Measurements from ENCODE around the gene SRF.

DNA sequence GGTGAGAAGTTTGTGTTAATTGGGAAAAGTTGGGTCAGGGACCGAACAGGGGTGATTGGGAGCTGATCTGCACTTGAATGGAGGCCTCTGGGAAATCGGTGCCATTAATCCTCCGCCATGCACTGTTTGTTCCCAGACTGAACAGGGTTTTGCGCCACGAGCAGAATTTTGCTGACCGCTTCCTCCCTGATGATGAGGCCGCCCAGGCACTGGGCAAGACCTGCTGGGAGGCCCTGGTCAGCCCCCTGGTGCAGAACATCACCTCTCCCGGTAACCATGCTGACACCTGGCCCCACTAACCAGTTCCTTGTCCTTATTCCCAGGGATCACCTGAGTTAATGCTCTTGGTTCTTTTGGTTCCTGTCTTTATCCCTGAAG is 32.6 kb downstream of the SRF start:
- TF ChIP-seq, protein P1, sequence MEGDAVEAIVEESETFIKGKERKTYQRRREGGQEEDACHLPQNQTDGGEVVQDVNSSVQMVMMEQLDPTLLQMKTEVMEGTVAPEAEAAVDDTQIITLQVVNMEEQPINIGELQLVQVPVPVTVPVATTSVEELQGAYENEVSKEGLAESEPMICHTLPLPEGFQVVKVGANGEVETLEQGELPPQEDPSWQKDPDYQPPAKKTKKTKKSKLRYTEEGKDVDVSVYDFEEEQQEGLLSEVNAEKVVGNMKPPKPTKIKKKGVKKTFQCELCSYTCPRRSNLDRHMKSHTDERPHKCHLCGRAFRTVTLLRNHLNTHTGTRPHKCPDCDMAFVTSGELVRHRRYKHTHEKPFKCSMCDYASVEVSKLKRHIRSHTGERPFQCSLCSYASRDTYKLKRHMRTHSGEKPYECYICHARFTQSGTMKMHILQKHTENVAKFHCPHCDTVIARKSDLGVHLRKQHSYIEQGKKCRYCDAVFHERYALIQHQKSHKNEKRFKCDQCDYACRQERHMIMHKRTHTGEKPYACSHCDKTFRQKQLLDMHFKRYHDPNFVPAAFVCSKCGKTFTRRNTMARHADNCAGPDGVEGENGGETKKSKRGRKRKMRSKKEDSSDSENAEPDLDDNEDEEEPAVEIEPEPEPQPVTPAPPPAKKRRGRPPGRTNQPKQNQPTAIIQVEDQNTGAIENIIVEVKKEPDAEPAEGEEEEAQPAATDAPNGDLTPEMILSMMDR (IDR thresholded peaks at IDR 0.05): no peak
- TF ChIP-seq POLR2A (IDR thresholded peaks at IDR 0.05): no peak
